Activated CD4-positive, alpha-beta T cell treated with anti-CD3 and anti-CD28 coated beads, Interleukin-2, amount 50 U/mL, for 16 hours (primary cell): Measurements from ENCODE around the gene IRAK3.
"Not testable (repeated sequence)": the region's sequence is repeated elsewhere in the genome, so short reads cannot be mapped to it uniquely, and the experiment has no call there.

ENCODE experiments used
- DNase-seq: peaks from one replicate; pipeline ENCODE4 v3.0.0-alpha.2; 2020

The IRAK3 gene

DNA sequence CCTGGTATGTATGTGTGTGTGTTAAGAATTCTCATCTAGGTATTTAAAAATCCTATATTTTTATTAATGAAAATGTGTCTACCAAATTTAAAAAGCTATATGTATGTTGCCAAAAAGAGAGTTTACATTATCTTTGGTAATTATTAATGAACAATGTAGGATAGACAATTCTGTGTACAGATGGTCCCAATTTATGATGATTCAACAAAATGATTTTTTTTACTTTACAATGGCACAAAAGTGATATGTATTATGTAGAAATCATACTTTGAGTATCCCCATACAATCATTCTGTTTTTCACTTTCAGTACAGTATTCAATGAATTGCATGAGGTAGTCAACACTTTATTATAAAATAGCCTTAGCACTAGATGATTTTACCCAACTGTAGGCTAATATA, 39.4 kb downstream of the IRAK3 start:
- DNase-seq, result no peak

- DNase-seq, result no peak
Observed at GRCh38 chr12:66232263-66232662, 43.2 kb downstream of the IRAK3 start.

DNA sequence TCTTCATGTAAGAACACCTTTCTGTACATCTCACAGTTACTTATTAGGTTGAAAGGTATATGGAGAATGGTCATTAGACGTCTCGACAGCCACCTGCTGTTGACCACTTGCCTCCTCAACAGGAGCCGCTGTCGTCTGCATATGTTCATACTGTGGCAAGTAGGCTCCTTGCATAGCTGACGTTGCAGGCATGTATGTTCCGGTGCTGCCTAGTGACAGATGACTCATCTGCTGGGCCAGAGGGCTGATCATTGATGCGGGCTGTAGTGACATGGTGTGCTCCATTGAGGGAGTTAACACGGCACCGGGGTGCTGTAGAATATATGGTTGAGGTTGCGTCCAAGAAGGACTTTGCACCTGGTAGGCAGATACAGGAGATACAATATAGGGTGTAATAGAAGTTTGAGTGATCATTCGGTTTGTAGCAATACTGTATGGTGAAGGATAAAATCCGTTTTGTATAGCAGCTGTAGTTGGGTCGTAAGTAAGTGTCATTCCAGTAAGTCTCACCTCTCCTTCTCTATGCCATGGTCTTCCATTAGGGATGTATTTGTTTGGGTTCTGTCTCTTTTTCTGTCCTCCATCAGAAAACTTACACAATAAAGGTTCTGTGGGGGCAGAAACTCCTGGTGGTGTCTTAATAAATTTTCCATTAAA, 45.2 kb downstream of the IRAK3 start:
- peak; percentile 33 for DNase-seq

GRCh38 chr12:66234773-66235625, 46.0 kb downstream of the IRAK3 start:
- DNase-seq, result peak; percentile 27

DNA sequence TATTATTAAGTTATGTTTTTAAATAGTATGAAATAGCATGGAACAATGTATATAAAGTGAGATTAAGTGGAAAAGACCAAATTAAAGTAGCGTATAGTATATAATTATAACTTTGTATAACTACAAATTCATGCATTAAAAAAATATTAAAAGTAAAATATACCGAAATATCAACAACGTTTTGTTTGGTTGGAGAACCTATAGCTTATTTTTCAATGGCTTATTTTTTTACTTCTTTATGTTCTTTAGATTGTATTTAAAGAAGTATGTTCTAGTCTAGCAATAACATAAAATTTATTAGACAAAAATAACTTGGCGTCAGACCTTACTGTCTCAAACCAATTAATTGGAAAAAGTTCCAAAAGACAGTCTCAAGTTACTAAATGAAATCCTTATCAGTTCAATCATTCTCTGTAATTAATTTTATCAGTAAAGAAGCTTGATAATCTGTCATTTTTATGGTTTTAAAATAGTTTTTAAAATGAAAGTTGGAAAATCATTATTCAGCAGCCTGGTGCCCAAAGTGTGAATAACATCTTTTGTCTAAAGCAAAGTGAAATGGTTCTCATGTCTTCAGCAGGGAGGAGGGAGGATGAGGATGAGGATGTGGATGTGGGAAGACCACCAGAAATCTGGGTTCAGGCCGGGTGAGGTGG, 46.7 kb downstream of the IRAK3 start:
- no peak for DNase-seq

DNA sequence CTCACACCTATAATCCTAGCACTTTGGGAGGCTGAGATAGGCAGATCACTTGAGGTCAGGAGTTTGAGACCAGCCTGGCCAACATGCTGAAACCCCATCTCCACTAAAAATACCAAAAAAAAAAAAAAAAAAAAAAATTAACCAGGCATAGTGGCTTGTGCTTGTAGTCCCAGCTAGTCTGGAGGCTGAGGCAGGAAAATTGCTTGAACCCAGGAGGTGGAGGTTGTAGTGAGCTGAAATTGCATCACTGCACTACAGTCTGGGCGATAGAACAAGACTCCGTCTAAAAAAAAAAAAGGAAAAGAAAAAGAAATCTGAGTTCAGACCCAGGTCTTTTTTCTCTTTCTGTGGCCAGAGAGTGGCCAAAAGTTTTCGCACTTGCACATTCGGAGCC, 47.3 kb downstream of the IRAK3 start:
- DNase-seq, result not testable (repeated sequence)

- DNase-seq, result no peak
Observed at GRCh38 chr12:66236969-66237368, 48.0 kb downstream of the IRAK3 start.

- DNase-seq, result no peak
Observed at GRCh38 chr12:66237505-66238175, 48.6 kb downstream of the IRAK3 start.

DNA sequence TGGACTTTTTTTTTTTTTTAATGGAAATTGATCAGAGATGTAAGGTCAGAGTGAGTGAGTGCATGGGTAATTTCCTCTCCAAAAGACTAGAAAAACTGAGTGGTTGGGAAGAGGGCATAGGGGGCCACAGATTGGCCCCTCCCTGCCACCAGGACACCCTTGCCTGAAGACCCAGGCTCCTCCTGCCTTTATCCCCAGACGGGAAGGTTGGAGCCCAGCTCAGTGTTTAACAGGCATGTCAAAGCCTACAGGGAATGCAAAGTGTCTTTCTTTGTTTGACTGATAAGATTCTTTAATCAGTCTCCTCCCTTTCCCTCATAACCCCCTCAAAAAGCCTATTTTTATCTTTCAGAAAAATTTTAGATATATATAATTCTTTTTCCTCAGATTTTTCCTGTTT, 50.3 kb downstream of the IRAK3 start:
- DNase-seq, result no peak

DNA sequence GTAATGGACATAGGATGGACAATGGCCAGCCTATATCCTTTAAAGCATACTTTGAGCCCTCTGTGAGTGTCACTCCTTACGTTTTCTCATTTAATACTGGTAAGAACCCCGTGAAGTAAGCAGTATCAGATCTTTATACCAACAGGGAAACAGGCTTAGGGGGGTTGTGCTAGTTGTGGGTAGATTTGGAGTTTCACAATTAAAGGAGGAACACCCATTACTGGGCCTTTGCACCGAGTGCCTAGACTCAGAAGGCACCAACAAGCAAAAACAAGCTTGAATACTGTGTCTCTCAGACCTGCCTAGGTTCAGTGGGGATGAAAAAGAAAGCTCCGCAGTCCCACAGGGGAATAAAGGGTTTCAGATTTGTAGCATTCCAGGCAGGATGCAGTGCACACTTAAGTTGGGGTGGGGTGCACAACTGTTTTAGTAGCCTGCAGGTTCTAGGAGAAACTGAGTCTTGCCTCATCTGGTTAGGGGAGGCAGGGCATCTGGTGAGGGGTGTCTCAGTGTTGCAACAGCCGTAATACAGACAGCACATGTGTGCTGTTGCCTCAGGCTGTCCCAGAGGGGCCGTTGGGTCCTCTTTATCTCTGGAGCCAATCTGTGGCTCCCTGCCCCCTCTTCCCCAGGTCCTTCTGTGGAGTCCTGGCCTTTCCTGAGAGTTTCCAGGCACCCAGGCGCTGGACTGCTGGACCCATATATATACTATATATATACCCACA, 51.2 kb downstream of the IRAK3 start:
- no peak for DNase-seq

DNA sequence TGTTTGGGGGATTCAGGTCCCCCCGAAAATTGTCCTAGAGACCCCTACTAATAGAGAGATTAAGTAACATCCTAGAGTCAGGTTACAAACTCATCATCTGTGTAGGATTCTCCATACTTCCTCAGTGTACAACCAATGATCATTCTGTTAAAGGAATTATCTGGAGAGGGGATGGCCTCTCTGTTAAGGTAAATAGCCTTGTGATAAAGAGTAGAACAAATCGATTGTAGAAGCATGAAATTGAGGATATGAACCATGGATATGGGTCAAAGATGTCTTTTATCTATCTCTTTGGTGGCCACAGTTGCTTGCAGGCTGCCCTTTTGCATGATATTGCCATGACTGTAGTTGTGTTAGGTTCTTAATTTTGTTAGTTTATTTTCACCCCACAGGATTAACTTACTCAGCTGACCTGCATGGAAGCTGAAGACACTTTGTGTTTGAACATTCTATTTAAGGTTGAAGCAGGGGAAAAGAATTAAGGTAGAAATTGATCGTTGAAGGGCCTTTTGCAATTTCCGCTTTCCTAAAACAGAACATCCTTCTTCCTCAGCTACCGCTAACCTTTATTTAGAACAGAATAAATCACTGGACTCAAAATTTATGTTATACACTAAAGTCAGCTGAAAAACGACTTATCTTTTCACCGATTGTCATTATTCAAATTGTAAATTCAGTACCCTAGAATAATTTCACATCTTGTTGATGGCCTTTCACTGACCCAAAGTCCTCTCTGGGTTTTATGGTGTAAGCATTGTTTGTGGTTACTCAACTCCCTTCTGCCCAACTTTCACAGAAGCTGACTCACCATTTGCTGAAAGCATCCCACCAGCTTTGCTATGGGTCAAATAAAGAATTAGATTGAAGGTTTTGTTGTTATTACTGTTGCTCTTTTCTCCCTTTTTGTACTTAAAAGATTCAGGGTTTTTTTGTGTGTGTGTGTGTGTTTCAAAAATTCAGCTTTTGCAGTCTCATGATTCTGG, 52.3 kb downstream of the IRAK3 start:
- DNase-seq, result peak; percentile 7

- DNase-seq, result no peak
Observed at GRCh38 chr12:66242311-66242710, 53.3 kb downstream of the IRAK3 start.

DNA sequence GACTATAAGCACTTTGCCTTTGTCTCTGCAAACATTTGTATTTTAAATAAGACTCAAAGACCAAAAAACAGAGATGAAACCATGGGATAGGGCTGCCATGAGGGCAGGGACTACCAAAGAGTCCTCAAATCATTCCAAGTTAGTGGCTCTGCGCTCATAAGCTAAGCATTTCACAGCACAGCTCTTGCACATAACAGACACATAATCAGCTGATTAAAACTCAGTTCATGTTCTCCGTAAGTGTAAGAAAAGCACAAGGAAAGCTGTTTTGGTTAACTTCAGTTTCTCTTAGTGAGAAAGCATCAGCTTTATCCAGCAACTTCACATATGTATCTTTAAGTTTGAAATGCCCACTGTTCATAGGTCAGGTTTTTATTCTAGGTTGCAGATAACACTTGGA, 54.9 kb downstream of the IRAK3 start:
- DNase-seq, result no peak

DNA sequence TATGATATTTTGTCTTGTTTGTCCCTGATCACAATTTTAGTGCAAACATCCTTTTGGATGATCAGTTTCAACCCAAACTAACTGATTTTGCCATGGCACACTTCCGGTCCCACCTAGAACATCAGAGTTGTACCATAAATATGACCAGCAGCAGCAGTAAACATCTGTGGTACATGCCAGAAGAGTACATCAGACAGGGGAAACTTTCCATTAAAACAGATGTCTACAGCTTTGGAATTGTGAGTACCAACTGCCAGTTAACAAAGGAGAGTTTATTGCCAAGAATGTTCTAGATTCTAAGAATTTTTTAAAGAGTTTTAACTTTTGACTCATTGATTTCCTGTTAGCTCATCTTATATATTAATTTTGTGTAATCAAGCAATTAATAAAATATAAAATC, 55.4 kb downstream of the IRAK3 start:
- no peak for DNase-seq

- no peak for DNase-seq
Observed at GRCh38 chr12:66247741-66248140, 58.7 kb downstream of the IRAK3 start.

DNA sequence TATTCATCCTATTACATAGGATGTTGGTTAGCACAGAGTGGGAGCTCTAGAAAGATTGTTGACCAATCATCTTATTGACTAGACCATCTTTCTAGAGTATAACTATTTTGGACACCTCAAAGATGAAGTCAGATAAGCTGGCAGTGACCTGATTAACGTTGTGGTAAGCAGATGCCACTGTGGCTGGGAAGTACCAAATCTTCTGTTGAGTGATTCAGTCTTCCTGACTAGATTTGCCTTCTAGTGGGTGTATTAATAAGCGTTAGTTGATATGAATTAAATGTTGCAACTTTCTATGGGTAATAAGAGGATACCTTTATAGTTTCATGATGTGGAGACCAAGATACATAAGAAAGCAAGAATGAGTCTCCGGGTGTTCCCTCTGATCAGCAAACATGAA, 62.0 kb downstream of the IRAK3 start:
- DNase-seq, result peak; percentile 8

GRCh38 chr12:66252771-66253170, 63.8 kb downstream of the IRAK3 start:
- no peak for DNase-seq

DNA sequence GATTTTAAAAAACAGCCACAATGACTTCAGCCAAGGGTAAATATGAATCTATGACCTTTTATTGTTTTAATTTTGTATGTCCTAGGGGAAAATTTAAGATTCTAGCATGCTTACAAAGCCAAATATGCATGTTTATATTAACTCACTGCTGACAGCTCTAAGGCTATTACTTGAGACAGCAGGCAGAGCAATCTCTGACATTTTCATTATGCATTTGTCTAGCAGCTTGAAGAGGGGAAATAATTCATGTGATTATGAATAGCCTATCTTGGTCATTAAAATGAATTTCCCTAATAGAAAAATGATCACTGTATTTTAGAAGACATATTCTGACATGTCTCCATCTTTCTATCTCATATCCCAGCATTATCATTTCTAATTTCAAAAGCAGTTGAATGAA, 66.7 kb downstream of the IRAK3 start:
- DNase-seq, result no peak

GRCh38 chr12:66258011-66258410, 69.0 kb downstream of the IRAK3 start:
- DNase-seq, result no peak

DNA sequence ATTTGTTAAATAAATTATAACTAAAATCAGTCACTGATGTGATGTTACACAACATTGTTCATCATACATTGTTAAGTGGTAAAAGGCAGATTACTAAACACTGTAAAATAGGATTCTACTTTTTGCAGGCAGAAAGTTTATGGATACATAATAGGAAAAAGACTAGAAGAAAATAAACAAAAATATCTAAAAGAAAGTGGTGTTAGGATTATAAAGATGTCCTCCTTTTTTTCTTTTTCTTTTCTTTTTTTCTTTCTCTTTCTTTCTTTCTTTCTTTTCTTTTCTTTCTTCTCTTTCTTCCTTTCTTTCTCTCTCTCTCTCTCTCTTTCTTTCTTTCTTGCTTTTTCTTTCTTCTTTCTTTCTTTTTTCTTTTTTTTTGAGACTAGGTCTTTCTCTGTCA, 73.7 kb downstream of the IRAK3 start:
- DNase-seq, result no peak

- no peak for DNase-seq
Observed at GRCh38 chr12:66268562-66268961, 79.5 kb downstream of the IRAK3 start.
